Sigmoid colon (tissue), 7 donors: ENCODE measurements around the gene STAT1. TPM values are rescaled to one million over a fixed set of nuclear protein-coding genes. Genes with fewer than 3 reads are reported as not detected.

ENCODE experiments used
- DNase-seq: peaks from one replicate; pipeline ENCODE4 v3.0.0-alpha.2; 2019
- H3K27ac ChIP-seq, 4 donors: fragments of 200-600 bp; sonication (generic); one replicate each; pipeline ENCODE4 v1.5.1; 2016 to 2019; ENCODE audit warnings: mild to moderate bottlenecking in 1 of 4
- H3K27me3 ChIP-seq, 3 donors: fragments of 200-600 bp; sonication (generic); one replicate each; pipeline ENCODE4 v1.5.1; 2019; ENCODE audit warnings: mild to moderate bottlenecking in 1 of 3
- H3K36me3 ChIP-seq, 4 donors: fragments of 200-600 bp; sonication (generic); one replicate each; pipeline ENCODE4 v1.5.1; 2016 to 2019
- H3K4me1 ChIP-seq, 4 donors: fragments of 200-600 bp; sonication (generic); one replicate each; pipeline ENCODE4 v1.5.1; 2017 to 2019
- H3K4me3 ChIP-seq, 4 donors: fragments of 200-600 bp; sonication (generic); one replicate each; pipeline ENCODE4 v1.5.1; 2017 to 2019; ENCODE audit warnings: mild to moderate bottlenecking in 2 of 4, moderate library complexity in 1 of 4
- H3K9me3 ChIP-seq, 4 donors: fragments of 200-600 bp in 3 of 4; sonication (generic) in 3 of 4; one replicate each; pipeline versions ENCODE4 v1.5.1 to v1.6.1; 2013 to 2019
- CTCF ChIP-seq, 4 experiments: fragments of 450-650 bp in 3 of 4; fragments of 200-600 bp in 1 of 4; IDR thresholded peaks; one replicate each; pipeline ENCODE4 v1.5.1; 2016 to 2019; ENCODE audit warnings: antibody characterized with exemption in 4 of 4, mild to moderate bottlenecking in 3 of 4, moderate library complexity in 2 of 4
- EP300 ChIP-seq, 4 donors: sonication (generic); formaldehyde crosslinking; IDR thresholded peaks; one replicate each; pipeline ENCODE4 v1.6.1; 2017; ENCODE audit warnings: antibody characterized with exemption in 4 of 4
- POLR2A ChIP-seq, 2 donors: fragments of 450-650 bp; IDR thresholded peaks; one replicate each; pipeline ENCODE4 v1.6.1; 2016; ENCODE audit warnings: antibody characterized with exemption in 2 of 2, mild to moderate bottlenecking in 2 of 2, moderate library complexity in 2 of 2
- POLR2AphosphoS5 ChIP-seq, 4 donors: sonication (generic); formaldehyde crosslinking; IDR thresholded peaks; one replicate each; pipeline ENCODE4 v1.6.1; 2017; ENCODE audit warnings: antibody characterized with exemption in 4 of 4
- WGBS, 2 donors: extraction: QIAGEN DNeasy Blood & Tissue Kit; methylation state at CpG; one replicate each; pipeline ENCODE4 v1.1.7; 2013; 5-methylcytosine and 5-hydroxymethylcytosine counted together
- intact Hi-C: fragments of 100-400 bp; cut with DNase I; formaldehyde crosslinking; loops from one replicate; pipeline ENCODE4 v1.15.1; 2023
- polyA plus RNA-seq, 3 donors: library from polyadenylated mRNA; stranded (reverse); fragments of 200-250 nt; gene quantifications; one replicate each; pipeline ENCODE4 v1.2.3, GENCODE V29; 2013
- total RNA-seq, 4 donors: library from RNA; depleted of rRNA; stranded (reverse); fragments of >200 nt; gene quantifications; one replicate each; pipeline ENCODE4 v1.1.0, GENCODE V29; 2016
- donor health status: healthy with polysubstance abuse.
- donor health status: Bipolar disorder and iron deficiency.
- donor health status: healthy.

Gene STAT1
- total and polyA plus RNA-seq, 7 donors = 32.8 to 93.8 (median 51.8) TPM

GRCh38 chr2:191006297-191006696 is 7.7 kb downstream of the STAT1 start:
- WGBS, 2 donors = 92 to 99% methylated on average over 3 of the region's 3 CpGs
- Histone ChIP-seq H3K4me1 (peaks cover 0 to 9% (median 3%) of the 10 kb centered on the region in 4 donors), H3K4me3 (no peak overlapping the region), H3K9me3 (no peaks in the 10 kb centered on the region), H3K27ac (no peak overlapping the region), H3K36me3 (peaks cover 16 to 89% (median 41%) of the 10 kb centered on the region in 4 donors), H3K27me3 (no peaks in the 10 kb centered on the region)
- no peak for DNase-seq
- intact Hi-C loops = no loop called here
- TF ChIP-seq CTCF (IDR thresholded peaks at IDR 0.05) = no peak
- TF ChIP-seq POLR2AphosphoS5 (IDR thresholded peaks at IDR 0.05) = no peak
- no peak for TF ChIP-seq EP300 (IDR thresholded peaks at IDR 0.05)
- no peak for TF ChIP-seq POLR2A (IDR thresholded peaks at IDR 0.05)

DNA sequence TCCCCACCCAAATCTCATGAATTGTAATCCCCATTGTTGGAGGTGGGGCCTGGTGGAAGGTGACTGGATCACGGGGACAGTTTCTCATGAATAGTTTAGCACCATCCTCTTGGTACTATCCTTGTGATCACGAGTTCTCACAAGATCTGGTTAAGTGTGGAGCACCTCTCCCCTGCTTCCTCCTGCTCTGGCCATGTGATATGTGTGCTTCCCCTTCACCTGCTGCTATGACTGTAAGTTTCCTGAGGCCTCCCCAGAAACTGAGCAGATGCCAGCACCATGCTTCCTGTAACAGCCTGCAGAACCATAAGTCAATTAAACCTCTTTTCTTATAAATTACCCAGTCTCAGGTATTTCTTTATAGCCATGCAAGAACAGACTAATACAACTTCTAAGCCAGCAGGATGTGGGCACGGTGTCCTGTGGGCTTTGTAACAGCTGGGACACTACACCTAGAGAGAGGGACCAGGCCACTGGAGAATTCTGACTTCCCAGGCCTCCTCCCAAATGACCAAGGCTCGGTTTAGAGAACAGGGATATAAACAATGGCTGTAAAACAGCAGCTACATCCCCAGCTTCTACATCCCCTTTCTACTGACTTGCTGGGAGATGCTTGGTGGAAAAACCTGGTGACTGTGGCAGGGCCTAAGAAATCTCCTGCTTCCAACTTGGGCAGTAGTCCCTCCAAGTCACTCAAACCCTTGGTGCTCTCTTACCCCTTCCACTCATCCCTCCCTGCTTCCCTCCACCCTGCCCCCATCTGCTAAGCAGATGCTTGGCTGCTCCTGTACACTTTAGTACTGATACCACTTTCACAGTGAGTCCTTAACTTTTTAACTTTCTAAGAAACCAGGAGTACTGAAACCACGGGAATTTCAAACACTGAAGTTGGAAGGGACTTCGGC is 10.3 kb downstream of the STAT1 start:
- H3K36me3 ChIP-seq = peaks cover 16 to 100% (median 55%) of the 10 kb centered on the region in 4 donors
- H3K4me1 ChIP-seq = no peaks in the 10 kb centered on the region
- TF ChIP-seq POLR2AphosphoS5 (IDR thresholded peaks at IDR 0.05) (no peak), POLR2A (IDR thresholded peaks at IDR 0.05) (no peak)
- H3K27me3 ChIP-seq = no peaks in the 10 kb centered on the region
- intact Hi-C loops = no loop called here
- DNase-seq = no peak
- 96% methylated on average over 6 of the region's 6 CpGs for WGBS, 2 donors
- H3K9me3 ChIP-seq = no peaks in the 10 kb centered on the region
- H3K4me3 ChIP-seq = no peak overlapping the region
- H3K27ac ChIP-seq = no peak overlapping the region

GRCh38 chr2:191001624-191002023 is 12.3 kb downstream of the STAT1 start:
- TF ChIP-seq CTCF (IDR thresholded peaks at IDR 0.05) (no peak), POLR2AphosphoS5 (IDR thresholded peaks at IDR 0.05) (no peak)
- 95 to 97% methylated on average over 3 of the region's 3 CpGs for WGBS, 2 donors
- no peak overlapping the region for H3K27ac ChIP-seq
- H3K4me3 ChIP-seq = no peak overlapping the region
- DNase-seq = no peak
- peaks cover 0 to 16% (median 12%) of the 10 kb centered on the region in 4 donors for H3K4me1 ChIP-seq
- no peaks in the 10 kb centered on the region for H3K27me3 ChIP-seq
- intact Hi-C loops = no loop called here
- H3K36me3 ChIP-seq = peaks cover 16 to 96% (median 40%) of the 10 kb centered on the region in 4 donors
- no peaks in the 10 kb centered on the region for H3K9me3 ChIP-seq

DNA sequence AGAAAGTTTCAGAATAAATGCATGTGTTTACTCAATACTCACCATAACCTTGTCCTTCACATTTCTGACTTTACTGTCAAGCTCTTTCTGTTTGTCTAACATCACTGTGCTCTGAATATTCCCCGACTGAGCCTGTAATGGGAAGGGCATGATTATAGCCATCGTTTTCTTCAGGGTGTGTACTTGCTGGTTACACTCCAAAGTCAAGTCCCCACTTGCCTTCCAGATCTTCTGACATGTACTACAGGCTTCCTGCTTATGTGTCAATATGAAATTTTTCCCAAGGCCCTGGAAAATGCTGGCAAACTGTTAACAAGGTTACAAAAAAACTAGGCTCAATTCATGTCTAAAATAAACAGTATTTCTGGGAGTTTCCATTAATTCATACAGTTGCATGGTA is 12.9 kb downstream of the STAT1 start:
- H3K4me1 ChIP-seq = peaks cover 0 to 20% (median 14%) of the 10 kb centered on the region in 4 donors
- no peaks in the 10 kb centered on the region for H3K9me3 ChIP-seq
- H3K27me3 ChIP-seq = no peaks in the 10 kb centered on the region
- intact Hi-C loops = no loop called here
- WGBS, 2 donors = 14 to 61% methylated on average over 2 of the region's 2 CpGs
- DNase-seq = no peak
- peaks cover 12 to 96% (median 37%) of the 10 kb centered on the region in 4 donors for H3K36me3 ChIP-seq
- no peak overlapping the region for H3K27ac ChIP-seq
- no peak for TF ChIP-seq EP300 (IDR thresholded peaks at IDR 0.05)
- TF ChIP-seq CTCF (IDR thresholded peaks at IDR 0.05) = no peak
- no peak for TF ChIP-seq POLR2AphosphoS5 (IDR thresholded peaks at IDR 0.05)
- no peak for TF ChIP-seq POLR2A (IDR thresholded peaks at IDR 0.05)
- no peak overlapping the region for H3K4me3 ChIP-seq

GRCh38 chr2:190999949-191000665 is 13.9 kb downstream of the STAT1 start:
- Histone ChIP-seq H3K27me3 (no peaks in the 10 kb centered on the region), H3K27ac (no peak overlapping the region), H3K36me3 (peaks cover 5 to 96% (median 38%) of the 10 kb centered on the region in 4 donors)

More at GRCh38 chr2:190999949-191000665, 13.9 kb downstream of the STAT1 start:
- Histone ChIP-seq H3K4me3 (no peak overlapping the region), H3K4me1 (peaks cover 0 to 20% (median 14%) of the 10 kb centered on the region in 4 donors), H3K9me3 (no peaks in the 10 kb centered on the region)
- intact Hi-C loops = no loop called here
- DNase-seq = no peak
- TF ChIP-seq POLR2A (IDR thresholded peaks at IDR 0.05) = no peak
- 92 to 93% methylated on average over 9 of the region's 9 CpGs for WGBS, 2 donors
